ENCODE measurements around the gene SPTBN1. TPM values are rescaled to one million over a fixed set of nuclear protein-coding genes. Genes with fewer than 3 reads are reported as not detected.

The SPTBN1 gene
- total RNA-seq, 2 donors from 2014 or later = 179 to 194 TPM

DNA sequence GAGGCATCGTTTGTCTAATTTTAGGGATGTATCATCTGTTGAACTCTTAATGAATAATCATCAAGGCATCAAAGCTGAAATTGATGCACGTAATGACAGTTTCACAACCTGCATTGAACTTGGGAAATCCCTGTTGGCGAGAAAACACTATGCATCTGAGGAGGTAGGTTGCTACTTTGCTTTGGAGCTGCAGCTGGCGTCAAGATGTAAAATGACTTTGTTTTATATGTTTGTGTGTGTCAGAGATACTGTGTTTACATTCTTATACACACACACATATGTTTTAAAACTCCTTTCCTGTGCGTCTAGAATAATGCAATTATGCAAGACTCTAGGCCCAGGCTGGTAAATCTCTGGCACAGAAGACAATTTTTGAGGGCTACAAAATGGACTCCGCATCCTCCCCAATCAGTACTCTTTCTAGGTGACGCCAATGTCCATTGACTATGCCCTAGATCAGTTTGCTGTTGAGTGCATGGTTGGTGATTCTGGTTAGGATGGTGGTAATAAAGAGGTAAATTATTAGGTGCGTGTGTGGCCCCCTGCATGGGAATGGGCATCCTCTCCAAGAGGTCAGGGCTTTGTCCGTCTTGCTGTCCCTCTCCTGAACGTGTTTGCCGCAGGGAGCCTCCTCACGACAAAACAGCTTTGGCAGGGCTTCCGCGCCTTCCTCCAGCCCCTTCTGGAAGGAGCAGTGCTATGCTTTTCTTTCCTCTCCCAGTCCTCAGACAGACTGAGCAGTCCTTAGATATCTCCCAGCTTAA lies 199.1 kb downstream of the SPTBN1 start:
- Histone ChIP-seq H3K9ac (ENCODE audit: extremely low read depth, low read length, poor library complexity, severe bottlenecking) (no peak overlapping the region), H3K27ac (ENCODE audit: low read depth, low read length) (no peak overlapping the region), H3K27me3 (ENCODE audit: control insufficient read depth, insufficient read depth, low read length, poor library complexity, severe bottlenecking) (no peaks in the 10 kb centered on the region), H3K9me3 (ENCODE audit: control insufficient read depth, low read length) (no peaks in the 10 kb centered on the region), H3K36me3 (ENCODE audit: control insufficient read depth, insufficient read depth, low read length) (peaks cover 96% of the 10 kb centered on the region), H3K4me3 (ENCODE audit: low read length) (no peak overlapping the region), H3K4me1 (ENCODE audit: control insufficient read depth, insufficient read depth, low read length) (no peaks in the 10 kb centered on the region)
- no peak for TF ChIP-seq CTCF (conservative IDR thresholded peaks at IDR 0.05)
- no peak overlapping the region for H3K27ac Mint-ChIP-seq
- DNase-seq = peak; percentile 29
- H3K36me3 Mint-ChIP-seq (ENCODE audit: low read depth) = peaks cover 78% of the 10 kb centered on the region
- no peak overlapping the region for H3K4me3 Mint-ChIP-seq
- WGBS, 2 experiments (ENCODE audit: insufficient coverage in 1 of 2, insufficient read length in 1 of 2) = 96 to 97% methylated on average over 9 to 13 of the region's 14 CpGs
- no peaks in the 10 kb centered on the region for H3K27me3 Mint-ChIP-seq (ENCODE audit: insufficient read depth)
- no peaks in the 10 kb centered on the region for H3K4me1 Mint-ChIP-seq
- H3K9me3 Mint-ChIP-seq = no peaks in the 10 kb centered on the region

- H3K4me3 Mint-ChIP-seq = no peak overlapping the region
- no peaks in the 10 kb centered on the region for H3K9me3 ChIP-seq (ENCODE audit: control insufficient read depth, low read length)
- TF ChIP-seq CTCF (conservative IDR thresholded peaks at IDR 0.05) = no peak
- no peaks in the 10 kb centered on the region for H3K27me3 Mint-ChIP-seq (ENCODE audit: insufficient read depth)
- H3K36me3 ChIP-seq (ENCODE audit: control insufficient read depth, insufficient read depth, low read length) = peaks cover 96% of the 10 kb centered on the region
- H3K9me3 Mint-ChIP-seq = no peaks in the 10 kb centered on the region
- no peaks in the 10 kb centered on the region for H3K27me3 ChIP-seq (ENCODE audit: control insufficient read depth, insufficient read depth, low read length, poor library complexity, severe bottlenecking)
- no peaks in the 10 kb centered on the region for H3K4me1 ChIP-seq (ENCODE audit: control insufficient read depth, insufficient read depth, low read length)
- 95 to 100% methylated on average over 2 to 3 of the region's 3 CpGs for WGBS, 2 experiments (ENCODE audit: insufficient coverage in 1 of 2, insufficient read length in 1 of 2)
- H3K27ac Mint-ChIP-seq = peak overlapping the region; percentile 56
- no peaks in the 10 kb centered on the region for H3K4me1 Mint-ChIP-seq
- H3K4me3 ChIP-seq (ENCODE audit: low read length) = no peak overlapping the region
- no peak overlapping the region for H3K9ac ChIP-seq (ENCODE audit: extremely low read depth, low read length, poor library complexity, severe bottlenecking)
- no peak overlapping the region for H3K27ac ChIP-seq (ENCODE audit: low read depth, low read length)
- peak; percentile 31 for DNase-seq
- H3K36me3 Mint-ChIP-seq (ENCODE audit: low read depth) = peaks cover 83% of the 10 kb centered on the region
Observed at GRCh38 chr2:54656863-54657262, 200.7 kb downstream of the SPTBN1 start.

DNA sequence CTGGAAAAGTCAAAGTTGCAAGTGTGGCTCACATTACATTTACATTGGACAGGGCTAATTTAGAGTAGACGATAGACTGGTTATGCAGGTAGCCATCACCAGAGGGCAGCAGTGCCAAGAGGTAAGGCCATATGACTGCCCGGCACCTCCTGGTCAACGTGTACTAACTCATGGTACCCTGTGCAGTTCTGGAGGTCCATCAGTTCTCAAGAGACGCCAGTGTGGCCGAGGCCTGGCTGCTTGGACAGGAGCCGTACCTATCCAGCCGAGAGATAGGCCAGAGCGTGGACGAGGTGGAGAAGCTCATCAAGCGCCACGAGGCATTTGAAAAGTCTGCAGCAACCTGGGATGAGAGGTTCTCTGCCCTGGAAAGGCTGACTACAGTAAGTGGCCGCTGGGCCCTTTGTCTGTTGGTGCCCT lies 201.5 kb downstream of the SPTBN1 start:
- Mint-ChIP-seq H3K9me3 (no peaks in the 10 kb centered on the region), H3K4me3 (no peak overlapping the region), H3K27me3 (ENCODE audit: insufficient read depth) (no peaks in the 10 kb centered on the region), H3K36me3 (ENCODE audit: low read depth) (peaks cover 85% of the 10 kb centered on the region), H3K27ac (peak overlapping the region; percentile 54), H3K4me1 (no peaks in the 10 kb centered on the region)
- Histone ChIP-seq H3K4me3 (ENCODE audit: low read length) (no peak overlapping the region), H3K4me1 (ENCODE audit: control insufficient read depth, insufficient read depth, low read length) (no peaks in the 10 kb centered on the region), H3K9ac (ENCODE audit: extremely low read depth, low read length, poor library complexity, severe bottlenecking) (no peak overlapping the region), H3K36me3 (ENCODE audit: control insufficient read depth, insufficient read depth, low read length) (peaks cover 97% of the 10 kb centered on the region), H3K27me3 (ENCODE audit: control insufficient read depth, insufficient read depth, low read length, poor library complexity, severe bottlenecking) (no peaks in the 10 kb centered on the region), H3K9me3 (ENCODE audit: control insufficient read depth, low read length) (no peaks in the 10 kb centered on the region), H3K27ac (ENCODE audit: low read depth, low read length) (no peak overlapping the region)
- peak; percentile 81 for TF ChIP-seq CTCF (conservative IDR thresholded peaks at IDR 0.05)
- DNase-seq = peak; percentile 86
- WGBS, 2 experiments (ENCODE audit: insufficient coverage in 1 of 2, insufficient read length in 1 of 2) = 93 to 95% methylated on average over 10 to 12 of the region's 12 CpGs

All from endodermal cell (in vitro differentiated cells).